SU-DHL-6 (cell line): ENCODE results near the gene MAN1B1.

Experiments used
- CTCF ChIP-seq: fragments of 200-600 bp; sonication (generic); IDR thresholded peaks from one replicate; pipeline ENCODE4 v1.5.1; 2017; ENCODE audit warnings: antibody characterized with exemption, mild to moderate bottlenecking, low read length, moderate library complexity; ENCODE audit not compliant: insufficient read depth, poor library complexity, severe bottlenecking
- EZH2phosphoT487 ChIP-seq: fragments of 200-600 bp; sonication (generic), shearing (Covaris generic); conservative IDR thresholded peaks from 2 replicates; pipeline ENCODE4 v1.6.1; 2018; ENCODE audit warnings: mild to moderate bottlenecking, antibody characterized with exemption, low read length, moderate library complexity, mixed read lengths

GRCh38 chr9:137044502-137045177 is 42.1 kb upstream of the MAN1B1 start:
- TF ChIP-seq CTCF (no peak), EZH2phosphoT487 (no peak)
